GM21786 (cell line): ENCODE measurements around the gene NTN5.
"Not testable (repeated sequence)": the region's sequence is repeated elsewhere in the genome, so short reads cannot be mapped to it uniquely, and the experiment has no call there.

Experiments
- ATAC-seq: cut with Tn5 transposase; IDR thresholded peaks from one replicate; pipeline ENCODE4 v1.9.1; 2021; ENCODE audit not compliant: unreplicated experiment

The NTN5 gene, protein sequence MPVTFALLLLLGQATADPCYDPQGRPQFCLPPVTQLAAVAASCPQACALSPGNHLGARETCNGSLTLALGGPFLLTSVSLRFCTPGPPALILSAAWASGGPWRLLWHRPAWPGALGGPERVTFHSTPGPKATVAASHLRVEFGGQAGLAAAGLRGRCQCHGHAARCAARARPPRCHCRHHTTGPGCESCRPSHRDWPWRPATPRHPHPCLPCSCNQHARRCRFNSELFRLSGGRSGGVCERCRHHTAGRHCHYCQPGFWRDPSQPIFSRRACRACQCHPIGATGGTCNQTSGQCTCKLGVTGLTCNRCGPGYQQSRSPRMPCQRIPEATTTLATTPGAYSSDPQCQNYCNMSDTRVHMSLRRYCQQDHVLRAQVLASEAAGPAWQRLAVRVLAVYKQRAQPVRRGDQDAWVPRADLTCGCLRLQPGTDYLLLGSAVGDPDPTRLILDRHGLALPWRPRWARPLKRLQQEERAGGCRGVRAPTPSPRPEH

DNA sequence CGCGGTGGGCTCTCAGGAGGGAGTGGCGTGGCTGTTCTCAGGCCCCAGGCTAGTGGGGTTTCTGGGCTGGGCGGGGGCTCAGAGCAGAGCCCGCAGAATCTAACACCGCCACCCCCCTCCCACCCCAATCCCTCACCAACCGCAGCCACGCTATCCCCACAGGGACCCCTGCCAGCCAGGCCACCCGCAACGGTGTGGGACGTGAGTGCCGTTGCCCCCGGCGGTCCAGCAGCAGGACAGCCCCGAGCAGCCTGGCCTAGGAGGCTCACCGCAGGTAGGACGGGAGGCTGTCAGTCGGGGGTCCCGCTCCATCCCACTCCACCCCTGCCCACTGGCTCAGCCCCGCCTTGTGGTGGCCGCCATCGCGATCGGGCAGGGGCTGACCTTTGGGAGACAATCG lies at the start of gene NTN5:
TSS of gene NTN5 (minus strand) at position 24 of the 400 bp plus-strand sequence. CDS start 2,031 bp downstream, outside the sequence.
- ATAC-seq: no peak

DNA sequence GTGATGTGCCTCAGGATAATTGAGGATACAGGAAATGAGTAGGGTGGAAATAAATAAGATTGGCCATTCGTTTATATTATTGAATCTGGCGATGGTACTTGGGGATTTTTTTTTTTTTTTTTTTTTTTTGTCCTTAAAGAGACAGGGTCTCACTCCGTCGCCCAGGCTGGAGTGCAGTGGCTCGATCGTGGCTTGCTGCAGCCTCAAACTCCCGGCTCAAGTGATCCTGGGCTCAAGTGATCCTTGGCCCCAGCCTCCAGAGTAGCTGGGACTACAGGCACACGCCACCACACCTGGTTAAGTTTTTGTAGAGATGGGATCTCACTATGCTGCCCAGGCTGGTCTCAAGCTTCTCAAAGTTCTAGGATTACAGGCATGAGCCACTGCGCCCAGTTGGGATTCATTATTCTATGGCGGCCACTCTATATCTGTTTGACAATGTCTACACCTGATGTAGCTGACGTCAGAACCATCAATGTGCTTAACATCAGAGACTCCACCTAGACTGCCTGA lies 49.4 kb upstream of the NTN5 start:
- ATAC-seq: no peak

DNA sequence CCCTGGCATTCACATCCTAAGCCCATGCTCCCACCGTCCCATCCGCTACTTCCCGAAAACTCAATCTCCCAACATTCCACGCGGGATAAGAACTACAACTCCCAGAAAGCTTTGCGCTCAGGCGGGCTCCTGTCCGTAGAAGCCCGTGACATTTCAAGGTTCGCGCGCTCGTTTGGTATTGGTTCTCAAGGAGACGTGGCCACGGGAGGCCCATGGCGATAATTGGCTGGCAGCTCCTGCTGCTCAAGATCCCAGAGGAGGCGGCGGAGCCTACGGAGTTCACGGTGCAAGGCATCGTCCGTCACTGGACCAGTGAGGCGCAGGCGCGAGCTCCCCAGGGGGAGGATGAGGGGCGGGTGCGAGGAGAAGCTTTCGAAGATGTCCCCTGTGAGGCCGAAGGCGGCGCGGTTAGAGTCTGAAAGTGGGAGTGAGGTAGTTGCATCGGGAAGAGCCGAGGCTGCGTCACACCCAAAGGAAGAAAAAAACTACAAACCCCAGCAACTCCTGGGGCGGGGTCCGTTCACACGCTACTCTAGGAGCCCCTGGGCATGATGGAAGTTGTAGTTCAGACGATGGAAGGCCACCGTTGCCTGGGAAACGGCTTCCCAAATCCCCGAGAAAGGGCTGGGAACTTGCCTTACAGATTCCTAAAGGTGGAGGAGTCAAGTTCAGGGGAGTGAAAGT lies 47.9 kb upstream of the NTN5 start:
- peak; percentile 73 for ATAC-seq

DNA sequence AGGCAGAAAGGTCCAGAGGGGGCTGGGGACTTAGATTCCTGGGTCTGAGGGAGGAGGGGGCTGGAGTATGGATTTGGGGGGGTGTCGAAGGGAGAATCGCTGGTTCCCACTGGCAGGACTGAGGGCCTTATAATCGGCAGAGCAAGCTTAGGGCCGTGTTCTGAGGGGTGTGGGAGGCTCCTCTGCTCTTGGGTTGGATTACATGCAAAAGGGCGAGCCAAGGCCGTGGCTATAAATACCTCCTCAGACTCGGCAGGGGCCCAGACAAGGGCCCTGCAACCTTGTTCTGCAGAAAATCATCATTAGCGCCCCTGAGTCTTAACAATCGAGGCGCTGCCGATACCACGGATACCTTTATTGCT lies 47.4 kb upstream of the NTN5 start:
- no peak for ATAC-seq

DNA sequence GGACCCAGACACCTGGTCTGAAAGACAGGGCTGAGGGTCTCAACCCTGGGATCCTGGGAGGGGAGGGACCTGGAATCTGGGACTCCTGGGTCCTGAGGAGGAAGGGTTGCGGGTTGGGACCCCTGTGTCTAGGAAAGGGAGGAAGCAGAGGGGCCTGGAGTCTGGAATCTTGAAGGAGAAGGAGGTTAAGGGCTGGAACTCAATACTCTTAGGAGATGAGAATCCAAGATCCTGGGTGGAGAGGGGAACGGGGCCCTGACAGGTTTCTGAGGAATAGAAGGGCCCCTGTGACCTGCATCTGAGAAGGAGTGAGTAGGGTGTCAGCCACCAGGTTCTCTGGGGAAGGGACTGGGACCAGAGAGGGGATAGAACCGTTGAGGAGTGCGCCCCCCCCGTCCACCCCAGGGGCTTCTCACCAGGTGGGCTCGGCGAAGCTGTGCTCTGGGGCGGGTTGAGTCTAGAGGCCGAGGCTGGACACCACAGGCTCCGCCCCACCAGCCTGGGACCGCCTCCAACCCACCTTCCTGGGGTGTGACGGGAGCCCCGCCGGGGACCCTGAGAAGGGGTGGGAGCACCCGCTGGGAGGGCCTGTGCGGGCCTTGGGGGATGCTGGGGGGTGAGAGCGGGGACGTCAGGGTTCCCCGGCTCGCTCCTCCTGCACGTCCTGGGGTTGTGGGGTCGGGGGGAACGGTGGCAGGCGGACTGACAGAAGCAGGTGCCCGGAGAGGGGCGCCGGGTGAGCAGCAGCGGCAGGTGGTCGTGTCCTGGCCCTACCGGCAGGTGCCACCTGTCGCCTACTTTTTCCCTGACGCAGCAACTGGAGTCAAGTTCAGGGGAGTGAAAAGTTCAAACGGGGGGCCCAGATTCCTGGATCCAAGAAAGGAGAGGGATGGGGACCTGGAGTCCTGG lies 46.7 kb upstream of the NTN5 start, which contains the start of gene MAMSTR:
TSS of gene MAMSTR (minus strand) at position 463 of the 909 bp plus-strand sequence. CDS start 694 bp downstream, outside the sequence.
- no peak for ATAC-seq

DNA sequence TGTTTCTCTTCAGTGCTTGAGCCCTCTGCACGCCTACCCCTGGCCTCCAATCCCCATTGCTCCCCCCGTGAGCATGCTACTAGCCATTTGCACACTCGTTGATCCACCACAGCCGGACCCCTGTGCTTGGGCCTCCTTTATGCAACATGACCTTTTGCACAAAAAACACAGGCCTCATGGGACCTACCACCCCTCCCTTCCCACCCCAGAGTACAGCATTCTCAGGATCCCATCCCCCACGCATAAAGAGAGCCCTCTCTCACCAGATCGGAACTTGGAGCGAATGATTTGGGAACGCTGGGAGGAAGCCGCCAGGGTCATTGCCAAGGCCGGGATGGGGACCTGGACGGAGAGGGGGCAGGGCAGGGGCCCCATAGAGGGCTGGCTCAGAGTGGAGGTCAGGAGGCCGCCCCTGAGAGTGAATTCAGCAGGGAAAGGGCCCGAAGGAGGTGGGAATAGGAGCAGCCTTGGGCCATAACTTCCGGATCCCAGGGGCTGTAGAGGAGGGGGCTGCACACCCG lies 46.0 kb upstream of the NTN5 start:
- no peak for ATAC-seq

DNA sequence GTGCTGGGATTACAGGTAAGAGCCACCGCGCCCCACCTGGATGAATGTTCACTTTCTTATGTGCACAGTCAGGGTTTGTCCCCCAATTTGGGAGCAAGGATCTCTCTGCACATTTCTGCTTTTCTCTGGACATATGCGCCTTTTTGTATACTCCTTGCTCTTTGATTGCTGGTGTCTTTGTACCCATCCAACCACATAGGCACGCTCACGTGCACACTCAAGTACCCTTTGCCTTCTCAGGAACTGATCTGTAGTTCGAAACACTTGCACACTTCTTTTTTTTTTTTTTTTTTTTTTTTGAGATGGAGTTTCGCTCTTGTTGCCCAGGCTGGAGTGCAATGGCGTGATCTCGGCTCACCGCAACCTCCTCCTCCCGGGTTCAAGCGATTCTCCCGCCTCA lies 45.3 kb upstream of the NTN5 start:
- ATAC-seq: not testable (repeated sequence)

DNA sequence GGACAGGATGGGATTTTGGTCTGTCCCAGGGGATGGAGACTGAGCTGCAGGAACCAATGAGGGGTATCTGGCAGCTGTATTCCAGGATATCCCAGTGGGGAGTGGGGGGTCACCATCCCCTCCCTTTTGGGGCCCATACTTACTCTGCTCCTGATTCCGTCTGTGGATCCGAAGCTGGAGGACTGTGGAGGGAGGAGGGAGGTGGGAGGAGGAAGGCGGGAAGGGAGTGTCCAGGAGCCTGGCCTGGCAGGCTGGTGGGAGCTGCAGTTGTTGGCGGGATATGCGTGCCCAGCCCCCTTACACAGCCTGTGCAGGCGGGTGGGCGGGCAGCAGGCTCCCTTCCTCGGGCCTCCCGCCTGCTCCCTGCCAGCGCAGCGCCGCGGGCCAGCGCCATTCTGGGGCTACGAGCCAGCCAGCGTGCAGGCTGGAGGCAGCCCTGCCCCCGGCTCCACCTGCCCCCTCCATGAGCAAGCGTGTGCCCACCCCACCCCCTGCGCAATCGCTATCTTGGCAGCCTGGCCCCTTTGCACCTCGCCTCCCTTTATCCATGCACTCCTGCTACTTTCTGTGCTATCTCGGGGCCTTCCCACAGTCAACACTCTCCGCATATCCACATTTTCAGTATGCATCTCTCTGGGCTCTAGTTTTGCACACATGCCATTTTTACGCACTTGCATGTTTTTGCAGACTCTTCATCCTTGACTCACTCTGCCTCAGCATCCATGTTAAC lies 43.9 kb upstream of the NTN5 start:
- ATAC-seq: no peak

DNA sequence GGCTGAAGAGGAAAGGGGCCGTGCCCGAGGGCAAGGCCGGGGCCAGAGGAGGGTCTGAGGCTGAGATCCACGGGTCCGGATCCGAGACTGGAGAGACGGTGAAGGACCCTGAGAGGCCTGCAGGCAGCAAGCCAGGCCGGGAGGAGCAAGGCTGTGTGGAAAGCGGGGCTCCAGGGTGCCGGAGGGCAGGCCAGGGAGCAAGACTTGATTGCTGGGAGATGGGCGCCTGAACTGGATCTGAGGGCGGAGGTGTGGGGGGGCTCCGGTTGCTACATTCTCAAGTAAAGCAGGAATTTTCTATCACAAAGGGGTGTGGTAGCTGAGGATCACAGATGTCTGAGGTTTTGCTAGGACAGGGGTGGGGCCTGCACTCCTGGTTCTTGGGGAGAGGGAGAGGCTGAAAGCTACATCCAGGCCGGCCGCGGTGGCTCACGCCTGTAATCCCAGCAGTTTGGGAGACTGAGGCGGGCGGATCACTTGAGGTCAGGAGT lies 42.9 kb upstream of the NTN5 start:
- no peak for ATAC-seq

DNA sequence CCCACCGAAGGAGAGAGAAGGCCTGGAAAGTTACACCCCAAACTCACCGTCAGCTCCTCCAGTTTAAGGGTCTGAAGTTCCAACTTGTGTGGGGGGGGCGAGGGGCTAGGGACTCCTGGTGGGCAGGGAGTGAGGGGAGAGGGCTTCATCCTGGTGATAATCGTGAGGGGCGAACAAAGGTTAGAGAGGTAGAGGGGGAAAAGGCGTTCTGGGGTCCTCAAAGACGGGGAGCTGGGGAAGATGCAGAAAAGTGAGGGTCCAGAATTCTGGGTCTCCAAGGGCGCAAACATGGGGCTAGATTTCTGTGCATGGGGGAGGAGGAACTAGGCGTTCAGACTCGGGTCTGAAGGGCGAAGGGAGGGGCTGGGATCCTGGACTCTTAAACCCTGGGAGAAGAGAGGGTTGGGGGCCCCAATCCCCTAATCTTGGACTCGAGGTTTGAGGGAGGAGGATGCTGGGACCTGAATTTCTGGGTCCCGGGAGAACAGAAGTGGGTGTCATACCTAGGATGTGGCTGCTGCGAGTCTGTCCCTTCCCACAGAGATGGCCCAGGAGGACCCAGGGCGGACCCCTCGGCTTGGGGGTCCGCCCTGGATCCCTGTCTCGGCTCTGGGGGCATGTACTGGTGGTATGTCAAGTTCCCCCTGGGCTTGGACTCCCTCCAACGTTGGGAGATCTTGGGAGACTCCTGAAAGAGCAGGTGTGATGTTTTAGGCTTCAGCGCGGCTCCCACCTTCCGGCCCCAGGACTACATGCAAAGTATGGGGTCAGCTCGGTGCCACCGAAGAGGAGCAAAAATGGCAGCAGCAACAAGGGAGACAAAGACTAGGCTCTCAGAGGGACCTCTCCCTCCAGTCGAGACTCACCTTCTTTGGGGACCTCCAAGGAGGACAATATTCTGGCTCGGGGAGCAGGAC lies 42.2 kb upstream of the NTN5 start:
- ATAC-seq: no peak

DNA sequence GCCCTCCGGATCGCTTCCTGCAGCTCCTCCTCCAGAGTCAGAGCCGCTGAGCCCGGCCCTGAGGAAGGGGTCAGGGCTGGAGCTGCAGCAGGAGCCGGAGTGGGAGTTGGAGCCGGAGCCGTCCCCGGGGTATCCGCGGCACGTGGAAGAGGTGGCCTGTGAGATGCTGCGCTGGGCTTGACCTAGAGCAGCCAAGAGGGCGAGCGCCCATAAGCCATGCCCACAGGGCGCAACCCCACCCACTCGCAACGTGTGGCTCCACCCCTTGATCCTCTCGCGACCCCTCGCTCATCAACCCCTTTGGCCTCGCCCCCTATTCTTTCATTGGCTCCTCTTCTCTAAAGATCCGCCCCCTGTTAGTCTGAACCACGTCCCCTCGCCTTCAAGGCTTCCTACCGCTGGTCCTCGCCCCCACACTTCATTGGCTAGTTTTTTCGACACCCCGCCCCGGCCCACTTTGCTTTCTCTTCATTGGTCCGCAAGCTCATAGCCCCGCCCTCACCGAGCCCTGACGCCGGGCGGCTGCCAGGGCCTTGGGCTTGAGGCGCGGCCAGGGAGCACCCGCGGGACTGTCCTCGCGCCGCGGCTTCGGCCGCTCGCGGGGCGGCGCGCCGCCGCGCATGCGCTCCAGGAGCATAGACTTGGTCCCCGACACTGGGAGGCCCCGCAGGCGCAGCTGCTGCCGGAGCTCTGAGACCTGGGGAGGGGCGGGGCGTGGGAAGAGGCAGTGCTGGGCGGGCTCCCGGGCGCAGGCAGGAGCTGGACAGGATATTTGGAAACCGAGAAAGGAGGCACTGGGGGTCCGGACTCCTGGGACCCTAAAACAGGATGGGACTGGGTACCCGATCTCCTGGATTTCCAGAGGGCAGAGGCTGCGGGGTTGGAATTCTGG lies 41.3 kb upstream of the NTN5 start:
- peak; percentile 89 for ATAC-seq

DNA sequence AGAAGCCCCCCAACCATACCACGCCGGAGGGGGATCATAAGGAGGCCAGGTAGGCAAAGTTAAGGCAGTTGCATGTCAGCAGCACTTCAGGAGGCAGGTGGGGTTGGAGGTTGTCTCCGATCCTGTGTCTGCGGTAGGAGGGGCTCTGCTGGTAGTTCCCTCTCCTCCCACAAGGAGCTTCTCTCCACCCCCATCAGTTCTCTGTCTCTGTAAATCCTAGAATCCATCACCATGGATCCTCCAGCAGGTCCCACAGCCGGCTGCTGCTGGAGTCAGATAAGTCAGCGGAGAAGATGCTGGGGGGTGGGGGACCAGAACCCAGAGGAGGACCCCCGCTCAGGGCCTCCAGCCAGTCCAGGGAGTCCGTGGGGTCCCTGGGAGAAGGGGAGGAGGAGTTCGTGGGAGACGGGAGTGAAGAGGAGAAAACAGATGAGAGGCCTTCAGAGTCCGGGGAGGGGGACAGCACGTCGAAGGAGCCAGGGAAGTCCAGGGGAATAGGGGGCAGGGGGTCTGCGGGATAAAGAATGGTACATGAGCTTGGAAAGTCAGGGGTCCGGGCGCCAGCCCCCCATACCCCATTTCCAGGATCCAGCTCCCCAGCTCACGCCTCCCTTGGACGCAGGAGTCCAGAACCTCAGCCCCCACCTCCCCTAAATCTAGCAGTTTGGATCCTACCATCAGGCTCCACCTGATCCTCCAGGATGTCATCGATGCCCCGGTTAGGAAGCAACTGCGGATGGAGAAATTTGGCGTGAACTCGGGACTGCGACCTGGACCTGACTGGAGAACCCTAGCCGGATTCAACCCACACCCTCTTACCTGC lies 40.4 kb upstream of the NTN5 start:
- no peak for ATAC-seq

DNA sequence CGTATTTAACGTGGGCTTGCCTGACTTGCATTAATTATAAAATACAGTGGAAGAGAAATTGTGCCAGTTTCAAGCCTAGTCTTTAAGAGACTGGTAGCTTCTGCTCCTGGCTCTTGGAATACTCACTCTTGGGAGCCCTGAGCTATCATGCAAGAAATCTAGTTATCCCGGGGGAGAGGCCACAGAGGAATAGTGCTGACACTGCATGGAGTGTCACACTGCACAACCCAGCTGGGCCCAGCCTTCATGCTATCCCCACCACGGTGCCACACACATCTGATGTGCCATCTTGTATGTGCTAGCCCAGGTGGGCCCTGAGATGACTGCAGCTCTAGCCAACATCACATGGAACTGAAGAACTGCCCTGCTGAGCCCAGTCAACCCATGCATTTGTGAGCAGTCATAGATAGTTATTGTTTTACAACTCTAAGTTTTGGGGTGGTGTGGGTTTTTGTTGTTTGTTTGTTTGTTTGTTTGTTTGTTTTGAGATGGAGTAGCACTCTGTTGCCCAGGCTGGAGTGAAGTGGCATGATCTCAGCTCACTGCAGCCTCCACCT lies 38.4 kb upstream of the NTN5 start:
- no peak for ATAC-seq

DNA sequence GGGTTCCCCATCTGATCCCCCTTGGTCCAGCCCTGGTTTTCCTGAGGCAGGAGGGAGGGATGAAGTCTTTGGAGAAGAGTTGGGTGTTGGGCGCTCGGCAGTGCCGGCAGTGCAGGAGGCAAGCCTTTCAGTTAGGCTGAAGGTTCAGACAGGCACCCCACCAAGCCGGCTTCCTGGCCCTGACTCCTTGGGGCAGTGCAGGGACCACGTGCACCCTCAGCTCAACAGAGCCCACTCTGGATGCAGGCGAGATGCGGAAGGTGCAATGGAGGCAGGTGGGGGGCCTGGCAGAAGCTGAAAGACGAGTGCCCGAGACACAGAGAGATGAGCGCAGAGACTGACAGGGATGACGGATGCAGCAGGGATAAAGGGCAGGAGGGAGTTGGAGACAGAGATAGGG lies 35.7 kb upstream of the NTN5 start:
- no peak for ATAC-seq

DNA sequence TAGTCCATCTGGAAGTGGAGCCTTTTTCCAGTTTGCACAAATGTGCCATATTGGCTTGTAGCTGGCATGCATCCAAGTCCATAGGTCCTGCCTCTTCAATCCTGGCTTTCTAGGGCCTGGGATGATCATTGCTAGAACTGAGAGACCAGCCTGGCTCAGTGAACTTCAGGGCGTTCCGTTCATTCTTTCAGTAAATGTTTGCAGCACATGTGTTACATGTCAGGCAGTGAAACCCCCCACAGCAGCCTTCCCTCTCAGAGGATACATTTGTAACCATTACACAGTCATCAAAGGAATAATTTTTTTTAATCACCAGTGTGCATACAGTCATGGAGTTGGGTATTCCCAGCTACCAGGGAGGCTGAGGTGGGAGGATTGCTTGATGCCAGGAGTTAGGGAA lies 32.6 kb upstream of the NTN5 start:
- no peak for ATAC-seq

DNA sequence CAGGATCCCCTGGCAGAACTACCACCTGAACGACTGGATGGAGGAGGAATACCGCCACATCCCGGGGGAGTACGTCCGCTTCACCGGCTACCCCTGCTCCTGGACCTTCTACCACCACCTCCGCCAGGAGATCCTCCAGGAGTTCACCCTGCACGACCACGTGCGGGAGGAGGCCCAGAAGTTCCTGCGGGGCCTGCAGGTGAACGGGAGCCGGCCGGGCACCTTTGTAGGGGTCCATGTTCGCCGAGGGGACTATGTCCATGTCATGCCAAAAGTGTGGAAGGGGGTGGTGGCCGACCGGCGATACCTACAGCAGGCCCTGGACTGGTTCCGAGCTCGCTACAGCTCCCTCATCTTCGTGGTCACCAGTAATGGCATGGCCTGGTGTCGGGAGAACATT lies 30.5 kb upstream of the NTN5 start:
- no peak for ATAC-seq

DNA sequence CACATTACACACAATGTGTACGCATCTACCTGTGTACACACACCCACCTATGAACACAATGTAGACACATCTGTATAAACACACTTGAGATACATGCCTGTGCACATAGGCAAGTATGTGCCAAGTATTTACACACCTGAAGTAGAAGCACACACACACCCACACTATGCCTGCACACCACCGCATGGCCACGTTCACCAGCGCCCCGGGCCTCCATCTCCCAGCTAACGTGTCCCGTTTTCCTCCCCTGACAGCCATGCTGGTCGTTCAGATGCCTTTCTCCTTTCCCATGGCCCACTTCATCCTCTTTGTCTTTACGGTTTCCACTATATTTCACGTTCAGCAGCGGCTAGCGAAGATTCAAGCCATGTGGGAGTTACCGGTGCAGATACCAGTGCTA lies 29.9 kb upstream of the NTN5 start:
- no peak for ATAC-seq
